NCI-H446 treated with DMSO at 0.1 percent for 48 hours (cell line): ENCODE results near the gene VWF.
"Not testable (repeated sequence)": the region's sequence is repeated elsewhere in the genome, so short reads cannot be mapped to it uniquely, and the experiment has no call there.

Source experiments
- DNase-seq: peaks from one replicate; lab custom pipeline; 2025; lab: John Stamatoyannopoulos, UW

VWF gene

GRCh38 chr12:6032726-6033125 lies 91.7 kb downstream of the VWF start:
- no peak for DNase-seq

- no peak for DNase-seq
These were observed 93.5 kb downstream of the VWF start for GRCh38 chr12:6031001-6031400.

- no peak for DNase-seq
These were observed 94.4 kb downstream of the VWF start for GRCh38 chr12:6030081-6030480.

GRCh38 chr12:6029401-6029800 lies 95.1 kb downstream of the VWF start:
- DNase-seq = no peak

GRCh38 chr12:6026998-6027397 lies 97.5 kb downstream of the VWF start:
- DNase-seq = no peak

GRCh38 chr12:6025703-6026298 lies 98.7 kb downstream of the VWF start:
- DNase-seq = not testable (repeated sequence)

- DNase-seq = not testable (repeated sequence)
These were observed 100.4 kb downstream of the VWF start for GRCh38 chr12:6024066-6024465.

- no peak for DNase-seq
These were observed 103.5 kb downstream of the VWF start for GRCh38 chr12:6020930-6021329.

- not testable (repeated sequence) for DNase-seq
These were observed 104.0 kb downstream of the VWF start for GRCh38 chr12:6020511-6020910.

GRCh38 chr12:6019256-6019655 lies 105.2 kb downstream of the VWF start:
- DNase-seq = not testable (repeated sequence)

- no peak for DNase-seq
These were observed 106.2 kb downstream of the VWF start for GRCh38 chr12:6018265-6018664.

GRCh38 chr12:6016756-6017155 lies 107.7 kb downstream of the VWF start:
- no peak for DNase-seq

GRCh38 chr12:6016004-6016403 lies 108.5 kb downstream of the VWF start:
- not testable (repeated sequence) for DNase-seq

GRCh38 chr12:6015271-6015670 lies 109.2 kb downstream of the VWF start:
- DNase-seq = not testable (repeated sequence)

GRCh38 chr12:6010631-6011350 lies 113.7 kb downstream of the VWF start:
- not testable (repeated sequence) for DNase-seq

- DNase-seq = no peak
These were observed 127.2 kb downstream of the VWF start for GRCh38 chr12:5997260-5997659.

- DNase-seq = no peak
These were observed 128.0 kb downstream of the VWF start for GRCh38 chr12:5996459-5996858.

- no peak for DNase-seq
These were observed 134.8 kb downstream of the VWF start for GRCh38 chr12:5989621-5990020.

- no peak for DNase-seq
These were observed 135.8 kb downstream of the VWF start for GRCh38 chr12:5988659-5989116.

- no peak for DNase-seq
These were observed 136.4 kb downstream of the VWF start for GRCh38 chr12:5988088-5988487.

GRCh38 chr12:5987573-5987972 lies 136.9 kb downstream of the VWF start:
- no peak for DNase-seq

GRCh38 chr12:5985471-5985870 lies 139.0 kb downstream of the VWF start:
- no peak for DNase-seq

- DNase-seq = no peak
These were observed 139.6 kb downstream of the VWF start for GRCh38 chr12:5984873-5985272.

- DNase-seq = no peak
These were observed 142.4 kb downstream of the VWF start for GRCh38 chr12:5982106-5982505.
